ENCODE results near the gene CCSER1.
"Not testable (repeated sequence)": the region's sequence is repeated elsewhere in the genome, so short reads cannot be mapped to it uniquely, and the experiment has no call there.

The CCSER1 gene

GRCh38 chr4:91345632-91346031 is 1218.4 kb downstream of the CCSER1 start:
- no peaks in the 10 kb centered on the region for H3K36me3 ChIP-seq (replicated peaks)
- no peak for TF ChIP-seq CTCF (IDR thresholded peaks at IDR 0.05; ENCODE audit: low read depth, low read length, missing control alignments)
- in situ Hi-C loops (cut with HindIII; ENCODE audit: low pct_ligation_motif_present, low sequenced_read_pairs): no loop called here
- no peak overlapping the region for H3K27ac ChIP-seq
- DNase-seq: no peak
- no peaks in the 10 kb centered on the region for H3K27me3 ChIP-seq (replicated peaks)
- H3K4me3 ChIP-seq (ENCODE audit: low read depth, low read length): no peak overlapping the region

- DNase-seq; H3K27ac ChIP-seq; H3K4me3 ChIP-seq (ENCODE audit: low read depth, low read length); in situ Hi-C loops (cut with HindIII; ENCODE audit: low pct_ligation_motif_present, low sequenced_read_pairs); H3K36me3 ChIP-seq (replicated peaks); H3K27me3 ChIP-seq (replicated peaks): not testable (repeated sequence)
Observed at GRCh38 chr4:91356496-91356895, 1229.3 kb downstream of the CCSER1 start.

DNA sequence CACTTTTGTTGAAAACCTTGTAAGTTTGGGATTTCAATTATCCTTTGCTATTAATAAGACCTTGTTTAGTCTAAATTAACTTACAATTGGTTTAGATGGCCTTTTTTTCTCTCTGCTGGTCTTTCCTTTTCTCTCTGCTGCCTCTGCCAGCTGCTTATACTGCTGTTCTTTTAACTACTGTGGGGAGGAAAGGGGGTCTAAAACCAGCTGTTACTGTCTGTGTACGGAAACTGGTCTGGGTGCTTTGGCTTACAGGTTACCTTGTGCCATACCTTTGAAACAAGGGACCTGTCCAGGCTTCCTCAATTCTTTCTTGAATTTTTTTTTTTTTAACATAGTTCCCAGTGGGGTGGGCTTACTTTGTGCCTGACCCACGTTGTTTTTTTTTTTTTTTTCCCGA is 1230.8 kb downstream of the CCSER1 start:
- DNase-seq; H3K27me3 ChIP-seq (replicated peaks); H3K27ac ChIP-seq; H3K4me3 ChIP-seq (ENCODE audit: low read depth, low read length); H3K36me3 ChIP-seq (replicated peaks); in situ Hi-C loops (cut with HindIII; ENCODE audit: low pct_ligation_motif_present, low sequenced_read_pairs): not testable (repeated sequence)

DNA sequence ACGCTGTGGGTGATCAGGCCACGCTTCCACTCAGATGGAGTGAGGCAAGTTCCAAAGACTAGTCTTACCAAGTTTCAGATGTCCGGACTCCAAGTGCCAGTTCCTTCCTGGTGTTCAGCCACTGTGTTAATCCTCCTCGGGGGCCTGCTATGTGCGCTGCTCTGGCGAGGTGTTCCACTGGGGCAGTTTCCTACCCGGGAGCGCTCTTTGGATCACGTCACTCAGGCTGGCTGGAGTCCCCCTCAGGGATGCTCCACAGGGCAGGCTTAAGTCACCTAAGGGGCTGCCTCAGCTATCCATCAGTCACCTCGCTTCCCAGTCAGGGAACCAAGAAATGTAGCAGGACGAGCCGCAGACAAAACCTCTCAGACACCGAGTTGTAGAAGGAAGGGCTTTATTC is 1231.4 kb downstream of the CCSER1 start:
- H3K4me3 ChIP-seq (ENCODE audit: low read depth, low read length); in situ Hi-C loops (cut with HindIII; ENCODE audit: low pct_ligation_motif_present, low sequenced_read_pairs); H3K36me3 ChIP-seq (replicated peaks); DNase-seq; H3K27me3 ChIP-seq (replicated peaks); H3K27ac ChIP-seq: not testable (repeated sequence)

DNA sequence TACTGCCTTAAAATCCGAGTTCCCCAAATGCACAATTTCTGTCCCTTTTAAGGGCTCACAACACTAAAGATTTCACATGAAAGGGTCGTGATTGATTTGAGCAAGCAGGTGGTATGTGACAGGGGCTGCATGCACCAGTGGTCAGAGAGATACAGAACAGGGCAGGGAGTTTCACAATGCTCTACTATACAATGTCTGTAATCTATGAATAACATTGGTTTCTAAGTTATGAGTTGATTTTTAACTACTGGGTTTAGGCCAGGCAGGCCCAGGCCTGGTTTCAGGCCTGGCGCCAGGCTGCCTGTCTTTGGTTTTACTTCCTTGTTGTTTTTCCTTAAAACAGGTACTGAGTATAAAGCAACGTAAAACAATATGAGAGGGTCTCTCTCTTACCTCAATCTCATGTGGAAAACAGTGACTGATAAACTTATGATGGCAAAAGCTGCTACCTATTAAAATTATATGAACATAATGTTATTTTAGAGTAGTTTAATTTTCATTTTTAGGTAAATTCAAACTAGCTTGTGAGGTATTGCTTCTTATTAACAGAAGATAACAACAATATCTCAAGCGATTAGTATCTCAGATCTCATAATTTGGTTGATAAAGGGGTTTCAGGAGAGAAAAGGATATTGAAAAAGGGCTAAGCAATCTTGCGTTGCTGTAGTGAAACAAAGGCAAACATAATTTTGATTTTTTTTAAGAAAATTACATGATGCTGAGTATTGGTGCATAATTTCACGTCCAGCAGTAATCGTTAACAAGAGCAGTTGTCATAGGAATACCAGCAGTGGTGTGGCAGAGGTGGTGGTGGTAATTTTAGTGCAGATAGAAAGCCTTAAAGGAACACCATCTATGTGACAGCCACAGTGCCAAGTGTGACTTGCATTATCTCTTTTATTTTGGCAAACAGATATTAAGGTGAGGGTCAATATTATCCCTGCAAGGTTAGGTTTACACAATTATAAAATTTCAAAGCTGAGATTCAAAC is 1232.1 kb downstream of the CCSER1 start:
- in situ Hi-C loops (cut with HindIII; ENCODE audit: low pct_ligation_motif_present, low sequenced_read_pairs): no loop called here

DNA sequence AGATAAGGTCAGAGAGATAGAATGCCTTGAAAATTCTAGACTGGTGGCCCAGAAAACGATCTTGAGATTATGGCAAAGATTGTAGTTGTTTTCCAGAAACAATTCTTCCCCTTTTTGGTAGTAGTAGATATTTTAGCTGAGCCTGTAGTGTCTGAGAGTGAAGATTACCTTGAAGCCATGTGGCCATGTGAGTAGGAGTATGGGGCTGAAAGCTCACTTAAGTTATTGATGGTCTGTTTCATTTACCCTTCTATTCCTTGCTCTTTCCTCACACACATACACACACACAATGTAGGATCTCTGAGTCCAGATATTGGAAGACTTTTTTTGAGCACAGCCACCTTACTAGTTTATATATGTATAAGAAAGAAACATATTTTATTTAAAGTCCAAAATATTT is 1234.9 kb downstream of the CCSER1 start:
- no peak for DNase-seq
- Histone ChIP-seq H3K27ac (no peak overlapping the region), H3K36me3 (replicated peaks) (no peaks in the 10 kb centered on the region), H3K4me3 (ENCODE audit: low read depth, low read length) (no peak overlapping the region), H3K27me3 (replicated peaks) (no peaks in the 10 kb centered on the region)
- TF ChIP-seq CTCF (IDR thresholded peaks at IDR 0.05; ENCODE audit: low read depth, low read length, missing control alignments): no peak
- in situ Hi-C loops (cut with HindIII; ENCODE audit: low pct_ligation_motif_present, low sequenced_read_pairs): no loop called here

More for the DNA sequence above, 1232.1 kb downstream of the CCSER1 start:
- H3K27ac ChIP-seq: no peak overlapping the region
- no peak for DNase-seq
- no peak overlapping the region for H3K4me3 ChIP-seq (ENCODE audit: low read depth, low read length)
- no peaks in the 10 kb centered on the region for H3K27me3 ChIP-seq (replicated peaks)
- no peak for TF ChIP-seq CTCF (IDR thresholded peaks at IDR 0.05; ENCODE audit: low read depth, low read length, missing control alignments)
- no peaks in the 10 kb centered on the region for H3K36me3 ChIP-seq (replicated peaks)

GRCh38 chr4:91366554-91366953 is 1239.4 kb downstream of the CCSER1 start:
- in situ Hi-C loops (cut with HindIII; ENCODE audit: low pct_ligation_motif_present, low sequenced_read_pairs): no loop called here
- no peak for TF ChIP-seq CTCF (IDR thresholded peaks at IDR 0.05; ENCODE audit: low read depth, low read length, missing control alignments)
- Histone ChIP-seq H3K27ac (no peak overlapping the region), H3K4me3 (ENCODE audit: low read depth, low read length) (no peak overlapping the region), H3K36me3 (replicated peaks) (no peaks in the 10 kb centered on the region), H3K27me3 (replicated peaks) (no peaks in the 10 kb centered on the region)
- no peak for DNase-seq

All from brain microvascular endothelial cell (primary cell).